ENCODE results near the gene STOX1. TPM values are rescaled to one million over a fixed set of nuclear protein-coding genes. Genes with fewer than 3 reads are reported as not detected.

STOX1 gene
- total and polyA plus RNA-seq, 2 of the 13 experiments (the other 11 are each of a cell fraction or from before 2014, with no cell fraction given), result 2.5 to 6.0 TPM

DNA sequence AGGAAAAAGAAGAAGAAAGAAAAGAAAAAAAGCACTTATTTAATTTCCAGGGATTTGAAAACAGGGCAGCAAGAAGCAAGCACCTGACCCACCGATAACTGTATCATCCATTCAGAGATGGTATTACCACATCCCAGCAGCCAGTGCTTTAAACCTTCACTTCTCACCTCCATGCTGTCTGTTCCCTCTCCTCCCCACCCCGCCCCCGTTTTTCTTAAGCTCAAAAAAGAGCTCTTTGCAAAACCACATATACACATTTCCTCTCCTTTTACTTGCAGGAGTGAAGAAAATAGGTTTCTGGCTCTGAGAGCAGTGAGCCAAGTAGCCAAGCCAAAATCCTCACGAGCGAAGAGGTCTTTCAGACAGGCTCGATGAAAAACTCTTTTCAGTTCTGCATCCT, 2.2 kb downstream of the STOX1 start:
- no peaks in the 10 kb centered on the region for H3K27me3 ChIP-seq (ENCODE audit: control insufficient read depth in 1 of 2, insufficient read depth in 2 of 2, low read length in 2 of 2)
- H3K79me2 ChIP-seq (ENCODE audit: insufficient read depth, low read length), result no peaks in the 10 kb centered on the region
- FAIRE-seq (no peak), DNase-seq (ENCODE audit: low spot score) (no peak), ATAC-seq (no peak)
- no peak overlapping the region for H3K4me2 ChIP-seq (ENCODE audit: low read depth, low read length)
- 75% methylated on average over 6 of the region's 6 CpGs for WGBS (ENCODE audit: low lambda C conversion rate)
- intact Hi-C loops (cut with micrococcal nuclease; ENCODE audit: unreplicated experiment) (loop anchor here (5.0 kb wide), 1 partner anchor 48 kb away; no protein-coding TSS in a partner anchor), in situ Hi-C loops (cut with HindIII; ENCODE audit: extremely low pct_ligation_motif_present, low pct_unique_long_range_greater_than_20kb) (no loop called here)
- no peak overlapping the region for H3K9ac ChIP-seq (ENCODE audit: insufficient read depth, low read depth, low read length)
- BruUV-seq (replicated peaks), result no TSS peak
- ChIA-PET CTCF (ENCODE audit: low intra/inter-chr PET ratio, low total read pairs) (no interaction called here), POLR2A (no interaction called here)
- H3K4me3 ChIP-seq (replicated peaks in 1 of 3; ENCODE audit: insufficient read depth in 1 of 3, low read depth in 2 of 3, low read length in 3 of 3), result no peak overlapping the region
- H3K9me3 ChIP-seq (ENCODE audit: low read length), result no peaks in the 10 kb centered on the region
- peaks cover 15% of the 10 kb centered on the region for H3K4me1 ChIP-seq (ENCODE audit: insufficient read depth, low read length)
- H4K20me1 ChIP-seq (ENCODE audit: insufficient read depth, low read length), result no peaks in the 10 kb centered on the region
- H2AFZ ChIP-seq (ENCODE audit: low read length), result no peak overlapping the region
- no peak overlapping the region for H3K27ac ChIP-seq (ENCODE audit: extremely low read length, insufficient read depth, low read length)
- no peaks in the 10 kb centered on the region for H3K36me3 ChIP-seq (replicated peaks in 1 of 2; ENCODE audit: control insufficient read depth in 1 of 2, insufficient read depth in 2 of 2, low read length in 2 of 2)
- TF ChIP-seq NR0B2 (CRISPR knock-in tag; IDR thresholded peaks at IDR 0.05) (no peak), PRDM4 (CRISPR knock-in tag; IDR thresholded peaks at IDR 0.05; ENCODE audit: borderline replicate concordance) (no peak), ZBTB46 (CRISPR knock-in tag; IDR thresholded peaks at IDR 0.05; ENCODE audit: borderline replicate concordance) (no peak), LCORL (IDR thresholded peaks at IDR 0.05) (no peak), LCORL (CRISPR knock-in tag; IDR thresholded peaks at IDR 0.05) (no peak), ZUFSP (CRISPR knock-in tag; IDR thresholded peaks at IDR 0.05; ENCODE audit: borderline replicate concordance) (no peak), PAWR (CRISPR knock-in tag; IDR thresholded peaks at IDR 0.05; ENCODE audit: borderline replicate concordance) (no peak), KLF6 (CRISPR knock-in tag; IDR thresholded peaks at IDR 0.05) (no peak), SKIL (CRISPR knock-in tag; IDR thresholded peaks at IDR 0.05; ENCODE audit: borderline replicate concordance) (no peak), SRY (CRISPR knock-in tag; IDR thresholded peaks at IDR 0.05) (no peak), ZNF367 (CRISPR knock-in tag; IDR thresholded peaks at IDR 0.05; ENCODE audit: borderline replicate concordance) (no peak), PITX1 (CRISPR knock-in tag; IDR thresholded peaks at IDR 0.05) (no peak), MZF1 (CRISPR knock-in tag; IDR thresholded peaks at IDR 0.05; ENCODE audit: borderline replicate concordance) (no peak), ZFP41 (CRISPR knock-in tag; IDR thresholded peaks at IDR 0.05; ENCODE audit: borderline replicate concordance) (no peak), JUND (CRISPR knock-in tag; IDR thresholded peaks at IDR 0.05) (no peak)
